T-helper 2 cell treated with Interferon-gamma antibody and Interleukin-4, amounts not matched to agents 100 ng/mL and 5 ng/mL, for 36 hours (primary cell): ENCODE data around the gene MYO18A. TPM values are rescaled to one million over a fixed set of nuclear protein-coding genes. Genes with fewer than 3 reads are reported as not detected.

Experiments used
- intact Hi-C: fragments of 100-400 bp; cut with micrococcal nuclease; formaldehyde crosslinking; loops from one replicate; pipeline ENCODE4 v1.15.1; 2023
- total RNA-seq: library from RNA; stranded (reverse); gene quantifications from 2 replicates; pipeline ENCODE4 v1.2.3, GENCODE V29; 2022

Gene MYO18A
- total RNA-seq, 1 donor from 2014 or later: 101 TPM

GRCh38 chr17:29086628-29087332, 93.4 kb downstream of the MYO18A start:
- intact Hi-C loops: no loop called here

GRCh38 chr17:29085223-29085622, 95.0 kb downstream of the MYO18A start:
- intact Hi-C loops: no loop called here

DNA sequence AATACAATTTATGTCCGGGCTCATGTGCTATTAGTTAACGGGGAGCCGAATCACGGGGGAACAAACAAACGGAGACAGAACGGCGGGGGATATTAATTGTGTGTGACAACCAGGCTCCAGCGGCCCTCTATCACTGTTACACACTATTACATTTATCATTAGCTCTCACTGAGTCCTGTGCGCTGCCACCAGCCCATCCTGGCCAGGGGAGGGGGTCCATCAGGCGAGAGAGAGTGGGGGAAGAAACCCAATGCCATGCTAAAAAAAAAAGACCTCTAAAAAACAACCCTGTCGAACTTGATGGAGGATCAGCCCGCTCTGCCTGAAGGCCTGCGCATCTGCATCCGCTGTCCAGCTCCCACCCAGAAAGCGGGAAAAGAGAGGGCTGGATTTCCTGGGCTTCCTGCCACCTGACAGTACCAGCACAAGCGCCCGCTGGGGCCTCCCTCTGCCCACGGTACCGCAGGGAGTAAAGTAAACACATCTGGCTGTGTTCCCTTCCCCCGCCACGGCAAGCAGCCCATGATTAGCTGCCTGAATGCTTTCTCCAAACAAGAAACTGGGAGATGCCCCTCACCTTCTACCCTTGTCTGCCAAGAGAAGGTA, 95.6 kb downstream of the MYO18A start:
- intact Hi-C loops: no loop called here

DNA sequence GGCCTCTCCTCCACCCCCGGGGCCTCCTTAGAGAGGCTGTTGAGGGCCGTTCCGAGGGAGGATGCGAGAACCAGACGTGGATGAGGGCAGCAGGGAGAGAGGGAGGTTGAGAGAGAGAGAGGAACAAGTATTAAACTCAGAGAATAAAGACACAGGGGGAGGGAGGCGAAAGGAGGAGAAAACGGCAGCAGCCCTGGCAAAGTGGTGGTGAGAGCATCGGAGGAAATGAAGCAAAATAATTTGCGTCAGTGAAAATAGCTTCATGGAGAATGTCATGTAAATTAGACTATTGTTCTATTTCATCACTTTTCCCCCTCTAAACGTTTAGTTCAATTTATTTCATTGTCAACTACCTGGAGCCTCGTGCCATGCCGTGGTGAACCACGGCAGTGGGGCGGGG, 99.2 kb downstream of the MYO18A start:
- intact Hi-C loops: no loop called here

DNA sequence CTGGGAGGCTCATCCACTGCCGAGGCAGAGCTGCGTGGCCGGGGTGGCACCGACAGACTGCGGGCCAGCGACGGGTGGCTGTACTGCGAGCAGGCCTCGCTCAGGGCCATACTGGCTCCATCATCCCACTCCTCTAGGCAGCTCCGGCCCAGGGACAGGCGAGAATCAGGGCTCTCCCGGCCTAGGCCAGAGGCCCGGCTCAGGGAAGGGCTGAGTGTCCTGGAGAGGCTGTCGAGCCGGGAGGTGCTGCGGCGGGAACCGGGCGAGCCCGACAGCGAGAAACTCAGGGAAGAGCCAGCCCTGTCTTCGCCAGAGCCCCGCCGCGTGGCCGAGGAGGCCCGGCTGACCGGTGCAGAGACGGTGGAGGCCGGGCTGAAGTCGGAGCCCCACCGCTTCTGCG, 99.9 kb downstream of the MYO18A start:
- intact Hi-C loops: no loop called here

- intact Hi-C loops: no loop called here
Observed at GRCh38 chr17:29079887-29080286, 100.3 kb downstream of the MYO18A start.

GRCh38 chr17:29079433-29079832, 100.8 kb downstream of the MYO18A start:
- intact Hi-C loops: no loop called here

GRCh38 chr17:29078183-29079045, 101.8 kb downstream of the MYO18A start:
- intact Hi-C loops: no loop called here

DNA sequence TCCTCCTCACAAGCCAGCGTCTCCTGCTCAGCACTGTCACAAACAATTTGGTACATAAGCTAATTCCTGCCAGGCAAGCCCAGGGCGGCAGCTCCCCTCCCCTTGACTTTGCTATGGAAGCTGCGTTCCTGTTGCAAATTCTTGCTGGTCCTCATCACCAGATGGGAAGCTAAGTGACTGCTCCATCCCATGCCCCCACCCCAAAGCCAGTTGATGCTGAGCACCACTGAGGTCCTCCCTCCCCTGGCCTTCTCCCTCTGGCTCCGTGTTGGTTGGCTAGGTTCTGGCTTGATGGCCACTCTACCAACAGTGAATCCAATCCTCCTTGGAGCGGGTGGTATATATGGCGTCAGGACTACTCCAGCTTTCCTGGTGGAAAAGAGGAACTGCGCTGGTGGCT, 102.9 kb downstream of the MYO18A start:
- intact Hi-C loops: no loop called here

GRCh38 chr17:29076722-29077121, 103.5 kb downstream of the MYO18A start:
- intact Hi-C loops: no loop called here

DNA sequence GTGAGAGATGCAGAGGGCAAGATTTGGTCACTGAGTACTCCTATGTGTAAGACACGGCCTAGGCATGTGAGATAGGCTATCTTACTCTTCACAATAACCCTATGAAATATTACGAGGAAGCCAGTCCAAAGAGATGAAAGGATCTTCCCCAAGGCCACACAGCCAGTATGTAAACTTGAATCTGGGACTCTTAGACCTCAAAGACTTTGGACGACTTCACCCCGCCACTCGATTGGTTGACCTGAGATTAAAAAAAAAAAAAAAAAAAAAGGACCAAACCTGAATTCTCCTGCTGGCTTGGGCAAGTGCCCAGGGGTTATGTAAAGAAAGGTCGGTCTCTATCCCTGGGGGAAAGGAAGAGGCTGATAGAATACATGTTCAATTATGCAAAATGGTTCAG, 104.1 kb downstream of the MYO18A start:
- intact Hi-C loops: no loop called here

DNA sequence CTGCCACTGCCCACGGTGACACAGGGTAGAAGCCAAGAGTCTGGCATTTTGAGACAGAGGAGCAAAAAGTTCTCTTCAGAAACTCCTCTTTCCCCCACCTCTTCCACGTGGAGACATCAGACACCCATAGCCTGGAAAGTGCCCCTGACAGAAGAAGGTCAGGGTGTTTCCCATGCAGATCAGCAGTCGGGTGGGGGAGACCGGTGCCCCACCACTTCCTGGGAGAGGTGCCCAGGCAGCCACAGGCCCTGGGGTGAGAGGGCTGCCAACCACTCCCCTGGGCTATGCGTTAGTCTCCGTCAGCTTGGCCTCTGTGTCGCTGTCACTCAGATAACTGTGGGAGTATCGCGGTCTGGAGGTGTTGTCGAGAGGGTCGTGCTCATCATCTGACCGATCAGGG, 105.7 kb downstream of the MYO18A start:
- intact Hi-C loops: no loop called here

GRCh38 chr17:29073520-29073919, 106.7 kb downstream of the MYO18A start:
- intact Hi-C loops: no loop called here

- intact Hi-C loops: no loop called here
Observed at GRCh38 chr17:29073045-29073444, 107.2 kb downstream of the MYO18A start.

GRCh38 chr17:29071303-29071702, 108.9 kb downstream of the MYO18A start:
- intact Hi-C loops: no loop called here

- intact Hi-C loops: no loop called here
Observed at GRCh38 chr17:29070781-29071180, 109.4 kb downstream of the MYO18A start.

- intact Hi-C loops: no loop called here
Observed at GRCh38 chr17:29070308-29070707, 109.9 kb downstream of the MYO18A start.

DNA sequence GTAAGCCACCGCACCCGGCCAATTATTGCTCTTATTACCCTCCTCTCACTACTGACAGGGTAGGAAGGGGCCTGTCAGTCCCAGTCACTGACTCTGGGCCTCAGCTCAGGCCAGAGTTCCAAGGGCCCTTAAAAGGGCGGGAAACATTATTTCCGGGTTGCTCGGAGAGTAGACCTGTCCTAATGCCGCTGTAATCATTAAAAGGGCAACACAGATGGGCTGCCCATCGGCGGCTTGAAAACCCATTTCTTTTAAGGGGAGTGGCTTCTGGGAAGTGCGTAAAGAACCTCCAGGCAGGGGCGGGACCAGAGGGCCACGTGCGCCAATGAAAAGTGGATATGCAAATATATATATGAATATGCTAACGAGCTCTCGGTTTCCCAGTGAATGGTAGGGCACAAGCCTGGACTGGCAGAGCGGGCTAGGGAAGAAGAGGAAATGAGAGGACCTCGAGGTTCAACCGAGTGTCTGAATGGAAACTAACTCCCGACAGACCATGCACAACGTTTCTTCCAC, 110.6 kb downstream of the MYO18A start:
- intact Hi-C loops: no loop called here

DNA sequence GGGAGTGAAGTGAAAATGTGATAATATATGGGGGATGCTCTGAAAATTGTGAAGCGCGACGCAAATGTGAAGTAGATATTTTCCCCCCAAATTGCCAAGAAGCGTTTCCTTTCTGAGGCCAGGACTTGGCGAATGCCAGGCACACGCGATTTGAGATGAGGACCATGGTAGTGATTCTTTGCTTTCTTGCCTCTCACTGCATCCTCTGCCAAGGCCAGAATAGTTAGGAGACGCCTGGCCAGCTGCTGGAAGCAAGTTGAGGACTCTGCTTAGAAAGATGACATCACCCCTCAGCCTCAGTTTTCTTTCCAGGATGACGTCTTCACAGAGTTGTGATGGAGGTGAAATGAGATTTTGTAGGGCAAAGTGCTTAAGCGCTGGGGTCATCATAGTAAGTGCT, 111.4 kb downstream of the MYO18A start:
- intact Hi-C loops: no loop called here

DNA sequence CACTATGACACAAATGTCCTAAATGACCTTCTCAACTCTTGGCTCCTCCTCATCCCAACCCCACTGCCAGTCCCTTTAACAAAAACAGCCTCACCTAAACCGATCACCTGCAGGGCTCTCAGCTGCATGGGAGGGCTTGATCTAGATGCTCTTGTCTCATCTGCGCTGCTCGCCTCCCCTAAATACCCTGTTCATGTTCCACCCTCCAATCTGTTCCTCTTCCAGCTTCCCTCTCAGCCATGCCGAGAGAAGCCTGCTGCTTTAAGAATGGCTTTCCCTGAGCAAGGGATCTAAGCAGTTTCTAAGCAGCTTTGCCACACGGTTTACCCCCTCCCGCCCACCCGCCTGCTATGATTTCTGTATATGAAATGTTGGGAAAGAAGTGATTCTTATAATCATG, 113.6 kb downstream of the MYO18A start:
- intact Hi-C loops: no loop called here

- intact Hi-C loops: no loop called here
Observed at GRCh38 chr17:29066047-29066446, 114.2 kb downstream of the MYO18A start.

GRCh38 chr17:29063992-29064391, 116.2 kb downstream of the MYO18A start:
- intact Hi-C loops: no loop called here
